ENCODE data around the gene TNKS1BP1.

GRCh38 chr11:57312511-57313021 lies 12.2 kb downstream of the TNKS1BP1 start:
- TF ChIP-seq CTCF (IDR thresholded peaks at IDR 0.05): no peak
- TF ChIP-seq POLR2A (IDR thresholded peaks at IDR 0.05; ENCODE audit: low read depth): no peak
- TF ChIP-seq POLR2AphosphoS5 (IDR thresholded peaks at IDR 0.05): peak in 1 of 2 donors; percentile 9
- TF ChIP-seq EP300 (IDR thresholded peaks at IDR 0.05): no peak
